LNCAP (cell line): ENCODE data around the gene C8G.

ENCODE experiments used
- TF ChIP-seq, protein P1 (sequence below): fragments of 450-650 bp; IDR thresholded peaks from 2 replicates; pipeline ENCODE4 v1.5.1; 2017; ENCODE audit warnings: mild to moderate bottlenecking

The C8G gene

GRCh38 chr9:136971746-136972145 lies 26.7 kb downstream of the C8G start:
- TF ChIP-seq, protein P1, sequence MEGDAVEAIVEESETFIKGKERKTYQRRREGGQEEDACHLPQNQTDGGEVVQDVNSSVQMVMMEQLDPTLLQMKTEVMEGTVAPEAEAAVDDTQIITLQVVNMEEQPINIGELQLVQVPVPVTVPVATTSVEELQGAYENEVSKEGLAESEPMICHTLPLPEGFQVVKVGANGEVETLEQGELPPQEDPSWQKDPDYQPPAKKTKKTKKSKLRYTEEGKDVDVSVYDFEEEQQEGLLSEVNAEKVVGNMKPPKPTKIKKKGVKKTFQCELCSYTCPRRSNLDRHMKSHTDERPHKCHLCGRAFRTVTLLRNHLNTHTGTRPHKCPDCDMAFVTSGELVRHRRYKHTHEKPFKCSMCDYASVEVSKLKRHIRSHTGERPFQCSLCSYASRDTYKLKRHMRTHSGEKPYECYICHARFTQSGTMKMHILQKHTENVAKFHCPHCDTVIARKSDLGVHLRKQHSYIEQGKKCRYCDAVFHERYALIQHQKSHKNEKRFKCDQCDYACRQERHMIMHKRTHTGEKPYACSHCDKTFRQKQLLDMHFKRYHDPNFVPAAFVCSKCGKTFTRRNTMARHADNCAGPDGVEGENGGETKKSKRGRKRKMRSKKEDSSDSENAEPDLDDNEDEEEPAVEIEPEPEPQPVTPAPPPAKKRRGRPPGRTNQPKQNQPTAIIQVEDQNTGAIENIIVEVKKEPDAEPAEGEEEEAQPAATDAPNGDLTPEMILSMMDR: no peak

- TF ChIP-seq, protein P1: no peak
Observed at GRCh38 chr9:136972335-136972734, 27.3 kb downstream of the C8G start.

DNA sequence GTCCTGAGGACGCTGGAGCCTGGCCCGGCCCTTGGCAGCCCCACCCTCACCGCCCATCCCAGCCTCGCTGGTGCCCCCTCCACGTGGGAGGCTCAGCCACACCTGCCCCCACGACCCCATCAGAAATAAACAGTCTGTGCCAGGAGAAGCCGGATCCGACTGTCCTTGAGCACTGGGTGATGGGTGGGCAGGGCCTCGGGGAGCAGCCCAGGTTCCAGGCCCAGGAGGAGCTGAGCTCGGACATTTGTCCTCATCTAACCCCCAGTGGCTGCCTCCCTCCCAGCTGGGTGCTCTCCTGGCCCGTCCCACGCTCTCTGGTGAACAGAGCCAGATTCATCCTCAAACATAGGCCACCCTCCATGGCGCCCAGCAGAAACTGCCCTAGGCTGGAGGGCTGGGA lies 27.7 kb downstream of the C8G start:
- TF ChIP-seq, protein P1: no peak

DNA sequence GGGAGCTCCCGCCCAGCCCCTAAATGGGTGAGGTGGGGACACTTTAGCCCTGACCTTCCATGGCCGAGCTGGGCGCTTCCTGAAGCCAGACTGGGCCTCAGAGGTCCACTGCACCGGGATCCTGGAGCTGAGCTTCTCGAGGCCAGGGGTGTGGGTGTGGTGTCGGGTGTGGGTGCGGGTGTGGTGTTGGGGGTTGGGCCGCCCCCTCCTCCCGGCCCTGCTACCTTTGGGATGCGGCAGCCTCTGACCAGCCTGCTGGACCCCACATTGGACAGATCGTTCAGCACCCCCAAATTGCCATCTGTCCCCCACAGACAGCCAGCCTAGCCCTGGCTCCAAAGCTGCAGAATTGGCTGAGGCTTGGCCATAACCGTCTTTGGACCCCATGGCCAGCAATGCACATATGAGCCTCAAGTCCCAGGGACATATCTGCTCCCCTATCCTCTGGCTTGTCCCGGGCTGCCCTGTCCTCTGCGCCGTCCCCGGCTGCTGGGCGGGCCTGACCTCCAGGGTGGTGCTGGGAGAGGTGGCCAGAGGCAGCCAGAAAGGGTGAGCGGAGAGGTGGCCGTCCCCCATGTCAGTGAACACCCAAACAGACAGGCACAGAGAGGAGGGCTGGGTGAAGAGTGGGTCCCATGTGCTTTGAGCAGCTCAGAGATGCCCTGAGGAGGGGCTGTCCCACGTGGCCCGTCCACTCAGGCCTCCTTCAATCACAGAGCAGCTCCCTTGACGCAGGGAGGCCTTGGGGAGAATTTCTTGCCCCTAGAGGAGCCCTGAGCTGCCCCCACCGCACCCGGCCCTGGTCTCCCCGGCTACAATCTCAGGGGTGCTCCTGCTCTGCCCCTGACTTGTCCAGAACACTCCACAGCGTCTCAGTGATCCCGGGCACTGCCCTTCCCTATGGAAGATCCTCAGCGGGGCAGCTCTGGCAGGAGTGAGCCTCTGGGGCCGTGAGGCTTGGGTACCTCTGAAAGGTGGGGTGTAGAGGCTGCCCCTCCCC lies 28.9 kb downstream of the C8G start:
- TF ChIP-seq, protein P1: no peak

DNA sequence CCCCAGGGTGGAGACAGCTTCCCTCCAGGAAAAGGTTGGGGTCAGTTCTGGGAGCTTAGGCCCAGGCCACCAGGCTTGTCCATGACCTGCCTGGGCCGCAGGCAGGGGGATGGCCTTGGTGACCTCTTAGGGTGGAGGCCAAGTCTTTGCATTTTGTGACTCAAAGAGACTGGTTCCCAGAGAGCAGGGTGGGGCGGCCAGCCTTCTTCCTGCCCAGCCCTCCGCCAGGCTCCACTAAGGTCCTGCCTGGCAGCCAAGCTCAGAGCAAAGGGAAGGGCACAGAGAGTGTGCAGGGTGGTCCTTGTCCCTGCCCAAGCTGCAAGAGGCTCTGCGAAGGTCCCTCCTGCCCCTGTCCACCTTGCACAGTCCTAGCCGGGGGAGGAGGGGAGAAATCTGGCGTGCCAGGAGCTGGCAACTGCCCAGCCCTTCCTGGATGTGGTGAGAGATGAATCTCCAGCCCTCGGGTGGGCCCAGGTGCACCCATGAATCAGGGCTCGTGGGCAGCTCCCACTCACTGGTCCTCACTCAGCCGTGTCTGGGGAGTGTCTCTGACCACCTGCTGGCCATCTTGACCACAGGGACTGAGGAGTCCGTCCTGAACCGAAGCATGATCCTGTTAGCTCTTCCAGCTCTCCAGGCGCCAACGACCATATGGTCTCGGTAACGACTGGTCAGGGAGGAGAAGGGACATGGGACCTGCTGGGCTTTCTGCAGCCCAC lies 29.9 kb downstream of the C8G start:
- TF ChIP-seq, protein P1: no peak

DNA sequence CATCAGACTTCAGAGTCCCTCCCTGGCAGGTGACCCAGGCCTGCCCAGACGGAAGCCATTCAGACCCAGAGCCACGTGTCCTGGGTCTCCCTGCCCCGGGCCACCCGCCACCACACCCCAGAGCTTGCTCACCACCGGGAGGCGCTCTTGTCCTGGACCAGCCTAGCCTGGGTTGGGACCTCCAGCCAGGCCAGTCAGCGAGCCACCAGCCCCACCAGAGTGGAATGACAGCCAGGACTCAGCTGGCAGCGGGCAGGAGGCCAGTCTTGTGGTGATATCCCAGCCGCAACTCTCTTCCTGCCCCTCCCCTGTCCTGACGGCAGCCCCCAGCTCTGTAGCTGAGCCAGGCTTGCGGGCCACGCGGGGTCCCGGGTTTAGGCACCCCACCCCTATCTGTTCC lies 30.6 kb downstream of the C8G start:
- TF ChIP-seq, protein P1: no peak

GRCh38 chr9:136977223-136977622 lies 32.2 kb downstream of the C8G start, which contains the start of gene PTGDS:
TSS of gene PTGDS (plus strand) at chr9:136977504. CDS start at chr9:136977579, 75 bp downstream.
- TF ChIP-seq, protein P1: no peak
